HepG2 (cell line): ENCODE data around the gene TMEM121. TPM values are rescaled to one million over a fixed set of nuclear protein-coding genes. Genes with fewer than 3 reads are reported as not detected.

Experiments
- ARNT ChIP-seq: fragments of 450-650 bp; IDR thresholded peaks from 2 replicates; pipeline ENCODE4 v1.6.1; 2017
- FOSL2 ChIP-seq: sonication (generic); formaldehyde crosslinking; IDR thresholded peaks from 2 replicates; pipeline ENCODE4 v1.4.0; 2020; ENCODE audit warnings: missing genetic modification reagents
- FOXO1 ChIP-seq: sonication (generic); formaldehyde crosslinking; IDR thresholded peaks from 2 replicates; pipeline ENCODE4 v1.4.0; 2020; ENCODE audit warnings: missing genetic modification reagents
- GABPB1 ChIP-seq: IDR thresholded peaks from 2 replicates; pipeline ENCODE4 v1.6.1; 2016; ENCODE audit warnings: mild to moderate bottlenecking, missing genetic modification reagents, moderate library complexity, missing compliant biosample characterization
- HINFP ChIP-seq: sonication (generic); formaldehyde crosslinking; IDR thresholded peaks from 2 replicates; pipeline ENCODE4 v1.4.0; 2020; ENCODE audit warnings: low read depth, mild to moderate bottlenecking, missing genetic modification reagents
- HNF4A ChIP-seq: sonication (generic); formaldehyde crosslinking; IDR thresholded peaks from 2 replicates; pipeline ENCODE4 v1.4.0; 2020; ENCODE audit warnings: missing genetic modification reagents
- KLF13 ChIP-seq: sonication (generic); formaldehyde crosslinking; IDR thresholded peaks from 2 replicates; pipeline ENCODE4 v1.4.0; 2020; ENCODE audit warnings: mild to moderate bottlenecking, missing genetic modification reagents
- MNT ChIP-seq: fragments of 450-650 bp; IDR thresholded peaks from 2 replicates; pipeline ENCODE4 v1.6.1; 2016
- NCOR1 ChIP-seq: fragments of 200-600 bp; sonication (generic); IDR thresholded peaks from 2 replicates; pipeline ENCODE4 v1.7.0; 2017; ENCODE audit warnings: antibody characterized with exemption, low read length, borderline replicate concordance
- NFYB ChIP-seq: sonication (generic); formaldehyde crosslinking; IDR thresholded peaks from 2 replicates; pipeline ENCODE4 v1.4.0; 2020; ENCODE audit warnings: missing genetic modification reagents
- PITX1 ChIP-seq: sonication (generic); formaldehyde crosslinking; IDR thresholded peaks from 2 replicates; pipeline ENCODE4 v1.5.1; 2020; ENCODE audit warnings: mild to moderate bottlenecking, missing genetic modification reagents
- PLSCR1 ChIP-seq: sonication (generic); formaldehyde crosslinking; IDR thresholded peaks from 2 replicates; pipeline ENCODE4 v1.5.0; 2020; ENCODE audit warnings: missing genetic modification reagents, mild to moderate bottlenecking, borderline replicate concordance
- SALL1 ChIP-seq: sonication (generic); formaldehyde crosslinking; IDR thresholded peaks from 2 replicates; pipeline ENCODE4 v1.8.0; 2022; ENCODE audit warnings: mild to moderate bottlenecking, missing genetic modification reagents
- SMAD9 ChIP-seq: sonication (generic); formaldehyde crosslinking; IDR thresholded peaks from 2 replicates; pipeline ENCODE4 v1.5.1; 2020; ENCODE audit warnings: mild to moderate bottlenecking, missing genetic modification reagents
- TAF1 ChIP-seq: sonication (generic); formaldehyde crosslinking; IDR thresholded peaks from 2 replicates; pipeline ENCODE4 v1.4.0; 2020; ENCODE audit warnings: missing genetic modification reagents
- ZNF24 ChIP-seq: fragments of 450-650 bp; IDR thresholded peaks from 2 replicates; pipeline ENCODE4 v1.6.1; 2017; ENCODE audit warnings: antibody characterized with exemption, mild to moderate bottlenecking
- ZNF431 ChIP-seq: sonication (generic); formaldehyde crosslinking; IDR thresholded peaks from 2 replicates; pipeline ENCODE4 v1.9.0; 2022; ENCODE audit warnings: missing genetic modification reagents, low read depth, mild to moderate bottlenecking, borderline replicate concordance
- ZNF432 ChIP-seq: sonication (generic); formaldehyde crosslinking; IDR thresholded peaks from 2 replicates; pipeline ENCODE4 v1.5.0; 2020; ENCODE audit warnings: missing genetic modification reagents, mild to moderate bottlenecking, borderline replicate concordance
- ZNF547 ChIP-seq: sonication (generic); formaldehyde crosslinking; IDR thresholded peaks from 2 replicates; pipeline ENCODE4 v1.5.1; 2020; ENCODE audit warnings: mild to moderate bottlenecking, missing genetic modification reagents
- ZNF589 ChIP-seq: sonication (generic); formaldehyde crosslinking; conservative IDR thresholded peaks from 2 replicates; pipeline ENCODE4 v1.8.0; 2022; ENCODE audit warnings: mild to moderate bottlenecking, moderate library complexity, missing genetic modification reagents
- ZNF674 ChIP-seq: sonication (generic); formaldehyde crosslinking; IDR thresholded peaks from 2 replicates; pipeline ENCODE4 v1.5.0; 2020; ENCODE audit warnings: low read depth, mild to moderate bottlenecking, missing genetic modification reagents
- polyA plus RNA-seq, 8 experiments: library from polyadenylated mRNA; depleted of rRNA in 3 of 8; stranded (reverse) in 7 of 8; unstranded in 1 of 8; fragments of >200 nt; fragmentation: Illumina TruSeq in 4 of 8; extraction: Trizol in 4 of 8; gene quantifications; 2 replicates each; pipeline versions ENCODE4 v1.2.1 to v1.2.3, GENCODE V29; 2011 to 2016; ENCODE audit warnings: low read depth in 4 of 8, missing spikeins in 1 of 8, mixed read lengths in 1 of 8; ENCODE audit not compliant: insufficient read depth in 1 of 8
- total RNA-seq, 5 experiments: library from RNA; depleted of rRNA; stranded (reverse); fragments of >200 nt; fragmentation: Illumina TruSeq; extraction: Trizol; gene quantifications; 2 replicates each; pipeline ENCODE4 v1.2.3, GENCODE V29; 2016; ENCODE audit warnings: low read depth in 1 of 5
- TF ChIP-seq, protein P1 (sequence below): conservative IDR thresholded peaks from 2 replicates; pipeline ENCODE4 v1.6.1; 2018; ENCODE audit warnings: missing genetic modification reagents
- TF ChIP-seq, protein P2 (sequence below): sonication (generic); formaldehyde crosslinking; IDR thresholded peaks from 2 replicates; pipeline ENCODE4 v1.4.0; 2020; ENCODE audit warnings: low read depth, missing genetic modification reagents

TMEM121 gene
- total and polyA plus RNA-seq, 2 of the 13 experiments (the other 11 are each of a cell fraction or from before 2014, with no cell fraction given): 6.6 to 19.0 TPM

DNA sequence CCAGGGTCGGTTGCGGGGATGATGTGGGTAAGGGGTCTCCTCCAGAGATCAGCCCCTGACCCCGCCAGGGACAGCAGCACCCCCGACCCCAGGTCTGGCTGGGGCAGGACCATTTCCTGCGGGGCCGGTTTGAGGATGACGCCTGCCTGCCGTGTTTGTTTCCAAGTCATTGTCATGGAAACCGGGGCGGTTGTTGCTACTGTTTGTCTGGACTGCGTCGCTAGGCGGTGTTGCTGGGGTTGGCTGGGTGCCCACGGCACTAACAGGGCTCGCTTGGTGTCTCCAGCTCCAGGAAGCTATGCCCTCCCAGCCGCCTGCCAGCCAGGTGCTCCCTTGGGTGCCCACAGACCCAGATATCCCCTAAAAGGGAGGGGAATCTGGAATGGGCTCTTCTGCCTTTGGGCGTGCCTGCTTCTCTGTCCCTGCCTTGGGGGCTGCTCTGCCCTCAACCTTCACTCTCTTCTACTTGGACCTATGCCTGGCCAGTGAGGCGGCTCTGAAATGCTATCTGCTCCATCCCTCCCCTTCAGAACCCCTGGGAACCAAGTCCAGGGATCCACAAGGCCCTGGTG is 44.4 kb upstream of the TMEM121 start (continued):
- TF ChIP-seq, protein P1, sequence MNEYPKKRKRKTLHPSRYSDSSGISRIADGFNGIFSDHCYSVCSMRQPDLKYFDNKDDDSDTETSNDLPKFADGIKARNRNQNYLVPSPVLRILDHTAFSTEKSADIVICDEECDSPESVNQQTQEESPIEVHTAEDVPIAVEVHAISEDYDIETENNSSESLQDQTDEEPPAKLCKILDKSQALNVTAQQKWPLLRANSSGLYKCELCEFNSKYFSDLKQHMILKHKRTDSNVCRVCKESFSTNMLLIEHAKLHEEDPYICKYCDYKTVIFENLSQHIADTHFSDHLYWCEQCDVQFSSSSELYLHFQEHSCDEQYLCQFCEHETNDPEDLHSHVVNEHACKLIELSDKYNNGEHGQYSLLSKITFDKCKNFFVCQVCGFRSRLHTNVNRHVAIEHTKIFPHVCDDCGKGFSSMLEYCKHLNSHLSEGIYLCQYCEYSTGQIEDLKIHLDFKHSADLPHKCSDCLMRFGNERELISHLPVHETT (CRISPR knock-in tag): no peak
- TF ChIP-seq HNF4A (no peak), GABPB1 (CRISPR knock-in tag) (0 out of 2 replicates have a peak, but pooled peaks have one; percentile 16), ZNF547 (CRISPR knock-in tag) (no peak), TAF1 (CRISPR knock-in tag) (no peak), MNT (no peak), FOXO1 (CRISPR knock-in tag) (peak; percentile 63; the same call in 1 of the 2 replicates), ZNF24 (no peak), NCOR1 (no peak), ARNT (no peak), HINFP (CRISPR knock-in tag) (no peak), SALL1 (CRISPR knock-in tag) (peak; percentile 55; the same call in 1 of the 2 replicates), ZNF674 (CRISPR knock-in tag) (no peak), ZNF432 (CRISPR knock-in tag) (no peak), PLSCR1 (CRISPR knock-in tag) (no peak), FOSL2 (CRISPR knock-in tag) (0 out of 2 replicates have a peak, but pooled peaks have one; percentile 20), KLF13 (CRISPR knock-in tag) (no peak), ZNF589 (CRISPR knock-in tag) (no peak), NFYB (no peak), PITX1 (CRISPR knock-in tag) (no peak), ZNF431 (CRISPR knock-in tag) (no peak), SMAD9 (no peak)
- TF ChIP-seq, protein P2, sequence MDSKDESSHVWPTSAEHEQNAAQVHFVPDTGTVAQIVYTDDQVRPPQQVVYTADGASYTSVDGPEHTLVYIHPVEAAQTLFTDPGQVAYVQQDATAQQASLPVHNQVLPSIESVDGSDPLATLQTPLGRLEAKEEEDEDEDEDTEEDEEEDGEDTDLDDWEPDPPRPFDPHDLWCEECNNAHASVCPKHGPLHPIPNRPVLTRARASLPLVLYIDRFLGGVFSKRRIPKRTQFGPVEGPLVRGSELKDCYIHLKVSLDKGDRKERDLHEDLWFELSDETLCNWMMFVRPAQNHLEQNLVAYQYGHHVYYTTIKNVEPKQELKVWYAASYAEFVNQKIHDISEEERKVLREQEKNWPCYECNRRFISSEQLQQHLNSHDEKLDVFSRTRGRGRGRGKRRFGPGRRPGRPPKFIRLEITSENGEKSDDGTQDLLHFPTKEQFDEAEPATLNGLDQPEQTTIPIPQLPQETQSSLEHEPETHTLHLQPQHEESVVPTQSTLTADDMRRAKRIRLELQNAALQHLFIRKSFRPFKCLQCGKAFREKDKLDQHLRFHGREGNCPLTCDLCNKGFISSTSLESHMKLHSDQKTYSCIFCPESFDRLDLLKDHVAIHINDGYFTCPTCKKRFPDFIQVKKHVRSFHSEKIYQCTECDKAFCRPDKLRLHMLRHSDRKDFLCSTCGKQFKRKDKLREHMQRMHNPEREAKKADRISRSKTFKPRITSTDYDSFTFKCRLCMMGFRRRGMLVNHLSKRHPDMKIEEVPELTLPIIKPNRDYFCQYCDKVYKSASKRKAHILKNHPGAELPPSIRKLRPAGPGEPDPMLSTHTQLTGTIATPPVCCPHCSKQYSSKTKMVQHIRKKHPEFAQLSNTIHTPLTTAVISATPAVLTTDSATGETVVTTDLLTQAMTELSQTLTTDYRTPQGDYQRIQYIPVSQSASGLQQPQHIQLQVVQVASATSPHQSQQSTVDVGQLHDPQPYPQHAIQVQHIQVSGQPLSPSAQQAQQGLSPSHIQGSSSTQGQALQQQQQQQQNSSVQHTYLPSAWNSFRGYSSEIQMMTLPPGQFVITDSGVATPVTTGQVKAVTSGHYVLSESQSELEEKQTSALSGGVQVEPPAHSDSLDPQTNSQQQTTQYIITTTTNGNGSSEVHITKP (CRISPR knock-in tag): 0 out of 2 replicates have a peak, but pooled peaks have one; percentile 31
